ENCODE data around the gene ALKBH8. TPM values are rescaled to one million over a fixed set of nuclear protein-coding genes. Genes with fewer than 3 reads are reported as not detected.

Gene ALKBH8
- total and polyA plus RNA-seq, 3 experiments from 2014 or later, result 8.3 to 19.8 (median 19.0) TPM

Other genes with a start within 250 kb of the ALKBH8 start
- gene CWF19L2, start 107.9 kb downstream of the ALKBH8 start, total RNA-seq, result 10 to 100 TPM; 15.7 to 16.5 TPM
- gene CWF19L2, start 107.9 kb downstream of the ALKBH8 start, polyA plus RNA-seq, result 8.0 TPM
- not detected for gene ELMOD1, start 25.4 kb upstream of the ALKBH8 start, total RNA-seq
- not detected for gene ELMOD1, start 25.4 kb upstream of the ALKBH8 start, polyA plus RNA-seq
- gene SLN, start 146.3 kb upstream of the ALKBH8 start, total RNA-seq, result not detected
- gene SLN, start 146.3 kb upstream of the ALKBH8 start, polyA plus RNA-seq, result not detected